IPS DF 4.7 (cell line): Measurements from ENCODE around the gene IL9.

ENCODE experiments used
- DNase-seq: peaks from one replicate; pipeline ENCODE4 v3.0.0-alpha.2; 2013; ENCODE audit warnings: low spot score; ENCODE audit errors: extremely low read depth

The IL9 gene

DNA sequence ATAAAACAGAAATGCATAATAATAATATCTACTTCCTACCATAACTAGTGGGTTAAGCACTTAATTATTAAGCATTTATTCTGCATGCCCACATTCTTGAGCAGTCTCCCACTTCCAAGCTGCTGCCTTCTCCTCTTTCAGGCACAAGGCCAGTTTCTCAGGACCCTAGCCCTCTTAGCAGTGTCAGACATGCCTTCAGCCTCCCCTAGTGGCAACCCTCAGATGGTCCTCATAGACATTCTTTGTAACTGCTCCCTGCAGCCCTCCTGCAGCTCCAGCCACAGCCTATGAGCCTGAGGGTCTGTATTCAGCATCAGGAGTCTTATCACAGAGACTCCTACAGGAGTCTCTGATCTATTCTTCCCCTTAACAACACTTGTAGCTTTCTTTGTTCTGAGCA is 3.9 kb downstream of the IL9 start:
- DNase-seq = no peak

GRCh38 chr5:135891268-135891667 is 4.4 kb downstream of the IL9 start:
- no peak for DNase-seq

DNA sequence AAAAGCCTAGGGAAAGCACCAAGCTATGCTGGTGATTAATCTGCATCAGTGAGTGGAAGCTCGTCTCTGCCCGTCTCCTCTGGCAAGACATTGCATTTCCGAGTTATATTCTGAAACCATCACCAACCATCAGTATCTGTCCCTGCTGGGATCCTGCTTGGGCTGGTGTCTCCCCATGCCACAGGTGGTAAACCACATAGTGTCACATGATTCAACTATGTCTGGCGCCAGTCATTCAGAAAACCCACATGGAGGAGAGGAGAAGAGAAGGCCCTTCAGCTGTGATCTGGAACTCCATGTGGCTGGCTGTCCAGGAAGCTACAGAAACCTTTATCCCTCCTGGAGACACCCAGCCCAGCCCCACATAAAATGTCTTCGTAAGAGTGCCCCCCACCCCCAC is 4.8 kb downstream of the IL9 start:
- DNase-seq = no peak

DNA sequence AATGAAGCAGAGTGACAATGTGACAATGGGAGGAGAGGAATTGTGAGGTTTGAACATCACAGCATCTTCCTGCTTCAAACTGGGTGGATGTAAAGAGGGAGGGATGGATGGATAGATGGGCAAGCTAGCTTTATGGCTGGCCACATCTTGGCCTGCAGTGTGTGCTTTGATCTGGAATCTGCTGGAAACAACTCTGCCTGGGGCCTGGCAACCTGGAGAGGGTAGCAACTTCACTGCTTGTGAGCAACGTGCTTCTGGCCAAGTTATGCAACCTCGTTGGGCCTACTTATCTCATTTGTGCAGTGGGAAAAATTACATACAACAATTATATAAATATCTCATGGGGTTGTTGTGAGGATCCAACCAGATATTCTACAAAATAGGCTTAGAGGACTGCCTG is 5.3 kb downstream of the IL9 start:
- DNase-seq = no peak

GRCh38 chr5:135887881-135888614 is 7.6 kb downstream of the IL9 start:
- DNase-seq = no peak

DNA sequence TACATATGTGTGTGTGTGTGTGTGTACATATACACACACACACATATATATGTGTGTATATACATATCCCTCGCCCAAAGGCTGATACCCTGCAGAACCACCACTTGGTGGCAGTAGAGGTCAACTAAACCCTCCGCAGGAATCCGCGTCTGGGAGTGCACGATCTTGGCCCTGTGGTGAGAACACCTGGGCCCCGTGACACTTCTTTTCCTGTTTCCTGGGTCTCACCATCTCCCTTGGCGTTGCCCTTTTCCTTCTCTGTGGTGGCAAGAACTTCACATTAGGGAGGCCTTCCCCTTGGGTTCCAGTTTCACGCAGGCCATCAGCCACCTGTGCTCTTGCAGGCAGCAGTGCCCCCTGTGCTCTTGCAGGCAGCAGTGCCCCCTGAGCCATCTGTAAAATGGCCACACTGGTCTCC is 8.2 kb downstream of the IL9 start:
- DNase-seq = no peak

GRCh38 chr5:135886136-135886535 is 9.5 kb downstream of the IL9 start:
- no peak for DNase-seq

- DNase-seq = no peak
Measured at GRCh38 chr5:135885031-135885430, 10.6 kb downstream of the IL9 start.

DNA sequence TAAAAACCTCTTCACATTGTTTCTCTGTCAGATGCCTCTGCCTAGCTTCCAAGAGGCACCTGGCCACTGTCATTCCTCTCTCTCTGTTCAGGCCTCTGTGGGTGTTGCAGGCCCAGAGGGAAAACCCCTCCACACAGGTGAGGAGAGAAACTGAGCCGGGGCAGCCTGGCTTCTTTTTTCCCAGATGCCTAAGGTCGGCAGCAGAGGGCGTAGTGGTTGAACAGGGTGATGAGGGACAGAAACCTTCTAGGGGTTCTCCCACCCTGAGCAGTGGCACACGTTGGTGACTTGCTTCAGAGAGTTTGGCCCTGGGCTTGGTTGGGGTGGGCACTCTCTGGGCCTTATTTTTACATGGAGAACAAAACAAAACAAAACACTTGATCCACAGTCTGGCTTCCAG is 12.2 kb downstream of the IL9 start:
- DNase-seq = no peak

DNA sequence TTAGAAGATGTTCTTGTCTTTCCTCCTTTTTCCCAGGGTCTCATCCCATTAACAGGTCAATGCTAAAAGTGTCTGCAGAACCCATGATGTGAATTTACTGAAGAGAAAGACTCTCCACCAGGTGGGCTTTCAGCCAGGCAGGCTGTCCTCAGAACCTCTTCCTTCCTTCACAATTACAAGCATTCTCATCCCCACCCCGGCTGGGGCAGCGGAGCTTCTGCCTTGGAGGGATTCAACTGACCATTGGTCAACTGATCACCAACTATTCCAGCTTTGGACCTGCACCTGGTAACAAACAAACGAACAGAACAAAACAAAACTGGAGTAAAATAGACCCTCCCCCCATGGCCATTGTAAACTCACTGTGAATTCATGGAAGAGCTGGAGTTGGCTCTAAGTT is 12.6 kb downstream of the IL9 start:
- DNase-seq = no peak

DNA sequence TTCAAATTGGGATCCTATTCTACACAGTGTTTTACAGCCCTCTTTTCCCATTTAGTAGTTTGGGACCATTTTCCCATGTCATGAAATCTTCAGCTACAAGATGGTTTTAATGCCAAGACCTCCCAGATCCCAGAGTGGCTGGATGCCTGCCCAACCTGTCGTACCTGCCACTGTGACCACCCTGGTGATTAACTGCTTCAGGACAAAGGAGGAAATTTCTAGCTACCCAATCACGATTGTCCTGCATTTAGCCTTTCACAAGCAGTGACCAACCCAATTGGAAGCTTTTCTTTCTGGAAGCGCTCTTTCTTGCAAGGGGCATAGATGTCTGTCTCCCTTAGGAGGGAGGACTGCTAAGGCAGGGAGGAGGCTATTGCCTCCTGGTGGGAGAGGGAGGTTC is 13.8 kb downstream of the IL9 start:
- DNase-seq = no peak

- no peak for DNase-seq
Measured at GRCh38 chr5:135881244-135881643, 14.4 kb downstream of the IL9 start.

- DNase-seq = no peak
Measured at GRCh38 chr5:135880801-135881200, 14.8 kb downstream of the IL9 start.

- no peak for DNase-seq
Measured at GRCh38 chr5:135880278-135880677, 15.4 kb downstream of the IL9 start.

GRCh38 chr5:135879591-135879990 is 16.1 kb downstream of the IL9 start:
- DNase-seq = no peak

DNA sequence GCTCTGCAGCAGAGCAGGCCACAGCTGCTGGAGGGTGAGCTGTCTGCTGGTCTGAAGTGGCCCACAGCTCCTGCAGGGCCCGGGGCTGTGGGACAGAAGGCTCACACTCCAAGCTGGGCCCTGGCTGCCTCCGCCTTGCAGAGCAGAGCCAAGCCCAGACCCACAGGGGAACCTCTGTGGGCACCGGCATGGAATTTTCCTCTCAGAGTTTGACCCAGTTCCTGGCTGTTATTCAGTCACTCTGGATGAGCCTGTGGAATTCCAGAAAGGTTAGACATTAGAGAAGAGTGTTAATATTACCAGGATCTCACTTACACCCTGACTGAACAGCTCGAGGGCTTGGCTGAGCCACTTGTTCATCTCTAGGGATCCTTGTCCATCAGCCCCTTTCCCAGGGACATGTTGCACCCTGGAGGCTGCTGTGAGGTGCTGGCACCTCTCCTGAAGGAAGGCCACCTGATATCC is 17.5 kb downstream of the IL9 start:
- DNase-seq = no peak

GRCh38 chr5:135877570-135878155 is 18.0 kb downstream of the IL9 start:
- DNase-seq = no peak

GRCh38 chr5:135876146-135876545 is 19.5 kb downstream of the IL9 start:
- no peak for DNase-seq

DNA sequence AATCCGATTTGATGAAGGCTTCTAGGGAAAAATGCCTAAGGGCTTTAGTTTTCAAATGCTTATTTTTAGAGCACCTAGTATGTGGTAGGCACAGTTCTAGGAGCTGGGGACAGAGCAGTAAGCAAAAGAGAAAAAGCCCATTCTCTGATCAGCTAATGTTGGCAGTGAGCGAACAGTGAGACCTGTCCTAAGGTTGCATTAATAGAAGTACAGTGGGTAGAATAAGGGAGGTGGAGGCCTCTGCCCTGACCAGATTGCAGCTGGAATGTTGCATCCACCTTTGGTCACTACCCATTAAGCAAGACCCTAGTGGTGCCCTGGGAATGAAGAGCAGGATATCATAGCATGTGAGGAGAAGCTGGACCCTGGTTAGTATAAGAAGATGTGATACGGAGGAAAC is 20.1 kb downstream of the IL9 start:
- DNase-seq = no peak

DNA sequence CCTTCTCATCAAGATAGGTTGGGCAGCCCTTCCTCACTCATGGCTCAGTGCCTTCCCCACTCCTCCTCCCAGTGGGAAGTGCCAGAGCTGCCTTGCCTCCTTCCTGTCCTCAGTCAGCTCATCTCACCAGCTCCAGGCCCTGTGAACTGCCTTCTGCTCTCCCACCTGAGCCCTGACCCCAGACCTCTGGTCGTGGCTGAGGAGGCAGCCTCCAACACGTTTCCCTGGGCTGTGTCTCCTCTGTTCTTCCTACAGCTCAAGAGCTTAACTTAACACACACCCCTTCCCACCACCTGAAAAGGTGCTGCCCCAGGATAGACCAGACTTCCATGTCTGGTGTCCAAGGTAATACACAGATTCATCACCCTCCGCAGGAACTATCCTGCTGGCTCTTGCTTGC is 21.2 kb downstream of the IL9 start:
- no peak for DNase-seq

GRCh38 chr5:135873831-135874230 is 21.8 kb downstream of the IL9 start:
- no peak for DNase-seq

DNA sequence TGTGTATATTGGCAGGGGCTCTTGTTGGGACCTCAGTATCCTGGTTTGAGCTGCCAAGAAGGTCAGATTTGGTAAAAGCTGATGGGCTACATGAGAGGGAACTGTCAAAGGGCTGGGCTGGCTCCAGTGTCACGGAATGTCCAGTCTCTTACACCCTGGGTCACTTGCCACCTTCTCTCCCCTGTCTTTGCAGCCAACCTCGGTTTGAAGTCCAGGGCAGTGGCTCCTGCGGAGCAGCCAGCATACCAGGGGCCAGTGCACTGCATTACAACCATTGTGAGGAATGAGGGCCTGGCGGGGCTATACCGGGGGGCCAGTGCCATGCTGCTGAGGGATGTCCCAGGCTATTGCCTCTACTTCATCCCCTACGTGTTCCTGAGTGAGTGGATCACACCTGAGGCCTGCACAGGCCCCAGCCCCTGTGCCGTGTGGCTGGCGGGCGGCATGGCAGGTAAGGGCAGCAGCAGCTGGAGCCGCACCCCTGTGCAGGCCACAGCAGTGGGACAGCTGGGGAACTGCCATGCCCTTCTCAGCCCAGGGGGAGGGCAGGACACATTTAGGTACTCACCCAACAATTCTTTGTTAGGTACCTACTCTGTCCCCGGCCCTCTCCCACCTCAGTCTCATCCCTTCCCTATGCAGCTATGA is 24.2 kb downstream of the IL9 start:
- no peak for DNase-seq

- DNase-seq = no peak
Measured at GRCh38 chr5:135869935-135870334, 25.7 kb downstream of the IL9 start.
